Stimulated activated CD4-positive, alpha-beta T cell treated with anti-CD3 and anti-CD28 coated beads, TNF-alpha, amount 100 ng/mL, for 48 hours (primary cell): ENCODE results near the gene CACNA1D.

ENCODE experiments used
- DNase-seq, 3 donors: peaks; one replicate each; pipeline ENCODE4 v3.0.0-alpha.2; 2020; ENCODE audit warnings: low read depth in 3 of 3

CACNA1D gene

DNA sequence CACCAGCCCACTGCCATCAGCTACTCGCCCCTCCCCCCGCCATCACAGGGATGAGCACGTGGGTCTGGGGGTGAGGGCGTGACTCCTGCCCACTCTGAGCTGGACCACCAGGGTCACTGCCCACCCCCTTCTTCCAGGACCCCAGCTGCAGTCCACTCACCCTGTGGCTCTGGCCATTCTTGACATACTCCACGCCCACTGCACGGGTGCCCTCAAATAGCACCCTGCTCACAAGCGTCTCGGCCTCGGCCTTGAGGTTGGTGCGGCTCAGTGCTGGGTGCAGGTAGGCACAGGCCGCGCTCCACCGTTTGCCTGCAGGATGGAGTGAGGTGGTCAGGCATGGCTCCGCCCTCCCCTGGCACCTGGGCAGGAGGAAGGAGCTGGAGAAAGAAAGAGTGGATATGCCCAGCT is 327.9 kb downstream of the CACNA1D start:
- no peak for DNase-seq

DNA sequence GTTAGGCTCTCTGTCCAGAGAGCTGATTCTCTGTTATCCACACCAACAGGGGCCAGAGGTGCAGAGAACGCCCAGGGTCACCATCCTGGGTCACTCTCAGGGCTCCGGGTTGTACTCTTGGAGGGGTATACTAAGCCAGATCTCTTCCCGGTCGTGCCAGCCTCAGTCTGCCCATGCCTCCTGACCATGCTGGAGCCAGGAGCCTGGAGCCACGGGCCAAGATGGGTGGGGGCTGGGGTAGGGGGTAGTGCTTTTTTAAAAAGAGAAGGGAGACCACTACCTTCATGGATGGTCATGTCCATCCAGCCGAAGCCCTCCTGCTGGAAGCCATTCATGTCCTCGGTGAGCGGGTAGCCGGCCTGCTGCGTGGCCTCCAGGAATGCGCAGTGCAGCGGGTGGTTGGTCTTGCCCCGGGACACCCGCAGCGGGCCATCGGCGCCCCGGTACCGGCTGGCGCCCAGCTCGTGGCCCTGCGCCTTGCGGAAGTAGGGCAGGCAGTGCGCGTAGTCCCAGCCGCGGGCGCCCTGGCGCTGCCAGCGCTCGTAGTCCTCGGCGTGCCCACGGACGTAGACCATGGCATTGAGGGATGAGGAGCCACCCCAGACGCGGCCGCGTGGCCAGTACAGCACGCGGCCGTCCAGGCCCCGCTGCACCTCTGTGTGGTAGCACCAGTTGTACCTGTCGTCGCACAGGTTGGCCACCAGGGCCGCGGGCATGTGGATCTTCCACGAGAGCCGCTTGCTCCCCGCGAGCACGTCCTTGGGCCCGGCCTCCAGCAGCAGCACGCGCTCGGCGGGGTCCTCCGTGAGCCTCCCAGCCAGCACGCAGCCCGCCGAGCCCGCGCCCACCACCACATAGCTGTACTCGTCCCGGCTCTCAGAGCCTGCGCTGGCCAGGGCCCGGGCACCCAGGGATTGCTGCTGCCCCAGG is 328.9 kb downstream of the CACNA1D start:
- DNase-seq, result no peak

DNA sequence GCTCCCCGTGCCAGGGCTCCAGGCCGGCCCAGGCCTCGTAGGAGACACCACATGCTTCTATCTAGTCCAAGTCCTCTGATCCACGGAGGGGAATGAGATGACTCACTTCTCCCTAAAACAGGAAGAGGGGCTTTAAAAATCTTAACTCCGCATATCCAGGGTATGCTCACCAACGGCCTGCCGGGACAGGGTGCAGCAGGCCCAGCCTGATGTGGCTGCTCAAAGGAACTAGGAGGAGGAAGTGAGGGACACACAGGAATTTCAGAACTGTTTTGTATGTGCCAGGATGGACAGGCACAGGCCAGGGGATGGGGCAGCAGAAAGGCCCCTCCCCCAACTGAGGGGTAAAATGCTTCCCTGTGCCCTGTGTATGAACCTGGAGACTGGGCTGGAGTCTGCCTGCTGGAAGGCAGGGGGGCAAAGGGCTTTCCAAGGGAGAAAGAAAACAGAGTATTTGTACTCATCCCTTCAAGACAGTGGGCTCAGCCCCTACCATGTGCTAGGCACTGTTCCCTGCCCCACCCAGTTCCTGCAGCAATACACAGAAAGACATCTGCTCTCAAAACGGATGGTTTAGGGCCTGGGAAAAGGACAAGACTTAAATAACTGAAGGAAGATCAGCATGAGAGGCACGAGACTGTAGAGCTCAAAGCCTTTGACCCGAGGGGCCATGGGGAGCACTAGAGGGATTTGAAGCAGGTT is 329.7 kb downstream of the CACNA1D start:
- no peak for DNase-seq

DNA sequence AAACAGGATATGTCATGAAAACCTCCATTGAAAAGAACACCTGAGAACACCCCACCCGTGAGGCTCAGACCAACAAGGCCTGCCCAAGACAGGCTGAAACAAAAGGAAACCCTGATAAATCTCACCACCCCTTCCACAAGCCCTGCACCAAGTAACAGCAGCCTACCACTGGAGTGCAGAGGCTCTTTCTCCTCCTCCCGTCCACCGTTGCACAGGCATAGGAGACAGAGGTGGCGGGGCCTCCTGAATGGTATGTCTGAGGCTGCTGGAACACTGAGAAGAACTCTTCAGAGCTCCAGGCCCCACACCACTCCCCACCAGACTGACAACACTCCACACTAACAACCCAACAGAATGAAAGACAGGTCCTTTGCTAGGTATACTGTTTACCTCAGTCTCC is 330.4 kb downstream of the CACNA1D start:
- no peak for DNase-seq

DNA sequence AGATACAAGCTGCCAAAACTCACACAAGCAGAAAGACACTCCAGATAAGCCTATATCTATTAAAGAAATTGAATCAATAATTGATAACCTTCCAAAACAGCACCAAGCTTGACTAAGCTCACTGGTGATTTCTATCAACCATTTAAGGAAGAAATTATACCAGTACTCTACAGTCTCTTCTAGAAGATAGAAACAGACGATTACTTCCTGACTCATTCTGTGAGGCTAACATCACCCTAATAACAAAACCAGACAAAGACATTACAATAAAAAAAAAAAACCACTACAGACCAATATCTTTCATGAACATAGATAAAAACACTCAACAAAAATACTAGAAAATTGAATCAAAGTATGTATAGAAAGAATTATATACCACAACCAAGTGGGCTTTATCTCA is 331.6 kb downstream of the CACNA1D start:
- no peak for DNase-seq

DNA sequence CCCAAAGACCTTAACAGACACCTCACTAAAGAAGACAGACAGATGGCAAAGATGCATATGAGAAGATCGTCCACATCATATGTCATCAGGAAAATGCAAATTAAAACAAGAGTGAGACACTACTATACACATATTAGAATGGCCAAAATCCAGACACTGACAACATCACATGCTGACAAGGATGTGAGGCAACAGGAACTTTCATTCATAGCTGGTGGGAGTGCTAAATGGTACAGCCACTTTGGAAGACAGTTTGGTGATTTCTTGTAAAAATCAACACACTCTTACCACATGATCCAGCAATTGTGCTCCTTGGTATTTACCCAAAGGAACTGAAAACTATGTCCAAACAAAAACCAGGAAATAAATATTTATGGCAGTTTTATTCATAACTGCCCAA is 334.2 kb downstream of the CACNA1D start:
- no peak for DNase-seq

DNA sequence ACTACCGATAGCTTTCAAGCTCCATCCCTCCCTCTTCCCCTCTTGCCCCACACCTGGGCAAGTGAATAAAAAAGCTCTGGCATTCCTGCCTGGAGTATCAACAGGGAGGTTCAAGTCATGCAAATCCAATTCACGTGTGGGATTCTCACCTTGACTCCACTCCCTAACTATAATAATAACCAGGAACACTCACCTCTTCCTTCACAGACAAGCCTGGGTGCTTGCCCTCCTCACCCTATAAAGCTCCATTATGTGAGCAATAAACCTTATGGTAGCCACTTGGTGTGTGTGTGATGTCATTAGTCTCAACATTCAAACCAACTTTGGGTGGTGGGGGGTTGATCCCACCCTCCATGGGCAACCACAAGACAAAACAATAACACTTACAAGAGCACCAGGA is 335.2 kb downstream of the CACNA1D start:
- no peak for DNase-seq

DNA sequence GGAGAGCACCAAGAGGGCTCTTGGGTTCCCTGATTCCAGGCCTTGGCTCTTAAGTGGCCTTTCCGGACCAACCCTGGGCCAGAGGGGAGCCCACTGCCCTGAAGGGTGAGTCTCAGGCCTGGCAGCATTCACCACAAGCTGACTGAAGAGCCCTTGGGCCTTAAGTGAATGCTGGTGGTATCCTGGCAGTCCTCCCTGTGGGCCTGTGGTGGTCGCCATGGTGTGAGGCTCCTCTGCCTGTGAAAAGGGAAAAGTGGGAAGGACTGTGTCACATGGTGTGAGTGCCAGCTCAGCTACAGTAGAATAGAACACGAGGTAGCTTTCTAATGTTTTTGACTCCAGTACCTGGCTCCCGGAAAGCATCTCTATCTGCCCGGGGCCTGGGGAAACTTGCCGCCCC is 336.5 kb downstream of the CACNA1D start:
- no peak for DNase-seq

DNA sequence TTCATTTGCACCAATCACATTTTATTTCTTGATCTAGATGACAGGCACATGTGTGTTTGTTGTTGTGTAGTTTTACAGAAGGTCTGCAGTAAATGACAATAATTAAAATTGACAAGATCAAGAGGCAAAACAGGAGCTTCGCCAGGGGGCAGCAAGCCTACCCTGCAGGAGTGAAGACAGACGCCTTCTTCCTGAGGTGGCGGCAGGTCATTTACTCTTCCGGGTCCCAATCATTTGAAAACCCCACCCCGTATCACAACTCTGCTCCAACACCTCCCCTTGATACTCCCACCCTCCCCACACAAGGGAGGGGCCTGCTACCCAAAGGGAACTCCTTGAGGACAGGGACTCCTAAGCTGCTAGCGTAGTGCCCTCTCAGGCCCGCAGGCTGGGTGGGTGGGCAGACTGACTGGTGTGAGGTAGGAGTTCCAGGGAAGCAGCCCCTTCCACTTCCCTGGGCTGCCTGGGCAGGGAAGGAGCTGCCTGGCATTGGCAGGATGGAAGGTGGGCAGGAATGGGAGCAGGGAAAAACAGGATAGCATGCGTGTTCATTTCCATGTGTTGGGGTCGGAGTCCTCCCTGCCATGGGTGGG is 338.7 kb downstream of the CACNA1D start:
- no peak for DNase-seq

DNA sequence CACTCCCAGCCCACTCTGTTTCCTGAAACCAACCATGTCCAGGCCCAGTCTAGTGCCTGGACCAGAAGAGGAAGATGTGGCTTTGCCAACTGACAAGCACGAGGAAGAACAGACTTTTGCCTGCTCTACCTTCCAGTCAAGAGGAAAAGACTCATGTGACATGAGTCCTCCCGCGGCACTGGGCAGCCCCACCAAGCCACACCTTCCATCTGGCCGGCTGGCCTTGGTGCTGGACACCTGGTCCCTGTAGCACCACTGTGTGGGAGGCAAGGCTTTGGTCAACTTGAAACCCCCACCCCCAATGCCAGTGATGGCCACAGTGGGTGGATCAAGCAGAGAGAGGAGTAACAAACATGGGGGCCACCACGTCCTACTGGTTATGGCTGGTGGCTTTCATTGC is 339.3 kb downstream of the CACNA1D start:
- DNase-seq, result no peak

DNA sequence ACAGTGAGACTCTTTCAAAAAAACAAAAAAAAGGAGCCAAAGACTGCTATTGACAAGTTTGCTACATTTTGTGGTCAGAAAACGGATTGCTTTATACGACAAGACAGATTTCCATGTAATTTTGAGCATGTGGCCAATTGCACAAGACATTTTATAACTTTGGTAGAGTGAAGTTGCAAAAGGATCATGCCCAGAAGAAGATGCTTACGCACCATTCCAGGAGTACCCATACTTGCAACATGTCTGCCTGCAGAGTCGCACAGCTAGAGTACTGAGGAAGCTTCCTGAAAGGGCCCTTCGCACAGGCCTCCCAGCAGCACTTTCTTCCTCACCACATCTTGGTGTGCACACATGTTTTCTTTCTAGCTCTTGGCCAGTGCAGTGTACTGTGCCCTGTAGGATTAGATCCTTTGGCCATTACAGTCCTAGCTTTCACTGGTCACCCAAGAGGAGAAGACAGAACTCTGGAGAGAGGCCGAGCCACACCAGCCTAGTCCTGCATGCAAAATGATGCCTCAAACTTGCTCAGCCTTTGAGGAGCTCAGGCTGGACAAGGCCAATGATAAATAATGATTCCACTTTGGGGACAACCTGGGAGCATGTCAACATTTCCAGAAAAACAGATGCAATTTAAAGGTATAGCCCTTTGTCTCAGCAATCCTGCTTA is 340.2 kb downstream of the CACNA1D start:
- no peak for DNase-seq

DNA sequence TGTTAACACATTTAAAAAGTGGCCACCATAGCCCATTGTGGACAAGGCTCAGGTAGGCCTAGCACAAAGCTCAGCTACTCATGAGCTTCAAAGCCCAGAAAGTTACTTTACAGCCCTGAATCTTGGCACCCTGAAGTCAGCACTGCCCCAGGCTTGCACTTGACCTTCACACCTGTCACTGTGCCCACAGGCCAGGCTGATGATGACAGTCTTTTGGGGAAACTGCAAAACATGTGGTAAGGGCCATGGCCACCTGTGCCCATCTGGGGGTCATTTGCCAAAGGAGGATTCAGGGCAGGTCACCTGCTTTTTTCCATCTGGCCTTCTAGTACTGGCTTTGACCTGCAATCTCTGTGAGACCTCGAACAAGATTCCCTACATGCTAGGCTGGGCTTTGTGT is 340.8 kb downstream of the CACNA1D start:
- DNase-seq, result no peak

DNA sequence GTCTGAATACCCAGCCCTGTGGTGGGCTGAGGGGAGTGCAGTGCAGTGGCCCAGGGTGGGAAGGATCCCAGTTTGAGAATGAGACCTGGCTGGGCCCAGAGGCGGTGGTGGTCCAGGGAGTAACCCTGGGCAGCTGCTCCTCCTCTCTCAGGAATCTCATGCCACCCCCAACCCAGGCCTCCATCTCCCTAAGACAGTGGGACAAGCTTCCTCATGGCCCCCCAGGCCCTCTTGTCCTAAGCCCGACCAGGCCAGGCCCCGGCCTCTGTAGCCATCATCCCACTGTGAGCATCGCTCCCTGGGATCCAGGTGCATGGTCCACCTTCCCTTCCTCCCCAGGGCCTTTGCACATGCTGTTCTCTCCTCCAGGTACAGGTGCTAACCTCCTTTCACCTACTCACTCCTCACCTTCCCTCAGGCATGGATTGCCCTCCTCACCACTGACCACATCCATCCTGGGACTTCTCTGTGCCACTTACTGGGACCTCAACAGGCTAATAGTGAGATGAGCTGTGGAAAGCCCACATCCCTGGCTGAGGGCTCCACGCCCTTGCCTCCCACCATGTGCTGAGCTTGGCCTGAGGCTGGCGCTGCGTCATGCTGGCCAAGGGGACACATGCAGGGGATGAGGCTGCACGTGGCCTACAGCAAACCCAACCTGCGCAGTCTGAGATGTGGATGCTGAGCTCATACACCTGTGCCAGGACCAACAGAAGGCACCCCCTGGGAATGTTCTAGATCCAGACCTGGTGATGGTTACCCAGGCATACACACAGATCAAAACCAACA is 341.9 kb downstream of the CACNA1D start:
- DNase-seq, result no peak

DNA sequence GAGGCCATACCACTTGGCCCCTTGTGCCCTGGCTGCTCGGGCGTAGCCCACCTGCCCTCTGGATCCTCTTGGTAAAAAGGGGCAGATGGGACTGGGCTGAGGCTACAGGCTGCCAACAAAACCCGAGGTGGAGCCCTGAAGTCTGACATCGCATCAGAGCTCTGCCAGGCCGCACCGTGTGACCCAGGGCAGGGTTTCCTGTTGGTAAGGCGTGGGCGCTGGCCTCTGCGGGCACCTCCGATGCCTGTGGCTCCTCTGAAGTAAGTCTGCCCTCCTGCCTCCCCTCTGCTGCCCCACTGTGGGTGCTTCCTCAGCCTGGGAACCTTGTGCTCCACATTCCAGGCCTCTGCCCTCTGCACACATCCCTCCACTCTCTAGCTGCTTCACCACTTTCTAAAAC is 342.9 kb downstream of the CACNA1D start:
- no peak for DNase-seq

DNA sequence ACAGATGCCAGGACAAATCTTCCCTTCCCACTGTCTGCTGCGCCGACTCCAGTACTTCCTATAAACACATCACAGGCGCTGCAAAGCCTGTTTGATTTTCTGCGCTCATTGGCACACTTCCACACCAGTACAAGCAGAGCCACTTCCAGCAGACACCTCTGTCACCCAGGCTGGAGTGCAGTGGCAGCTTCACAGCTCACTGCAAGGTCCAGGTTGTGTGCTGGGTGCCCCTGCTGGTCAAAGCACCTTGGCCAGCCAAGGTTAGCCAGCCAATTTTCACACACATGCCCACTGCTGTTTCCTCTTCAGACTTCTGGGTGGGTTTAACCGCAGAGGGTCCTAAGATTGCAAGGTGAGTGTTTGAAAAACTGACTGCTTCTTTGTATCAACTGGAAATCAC is 346.9 kb downstream of the CACNA1D start:
- no peak for DNase-seq

DNA sequence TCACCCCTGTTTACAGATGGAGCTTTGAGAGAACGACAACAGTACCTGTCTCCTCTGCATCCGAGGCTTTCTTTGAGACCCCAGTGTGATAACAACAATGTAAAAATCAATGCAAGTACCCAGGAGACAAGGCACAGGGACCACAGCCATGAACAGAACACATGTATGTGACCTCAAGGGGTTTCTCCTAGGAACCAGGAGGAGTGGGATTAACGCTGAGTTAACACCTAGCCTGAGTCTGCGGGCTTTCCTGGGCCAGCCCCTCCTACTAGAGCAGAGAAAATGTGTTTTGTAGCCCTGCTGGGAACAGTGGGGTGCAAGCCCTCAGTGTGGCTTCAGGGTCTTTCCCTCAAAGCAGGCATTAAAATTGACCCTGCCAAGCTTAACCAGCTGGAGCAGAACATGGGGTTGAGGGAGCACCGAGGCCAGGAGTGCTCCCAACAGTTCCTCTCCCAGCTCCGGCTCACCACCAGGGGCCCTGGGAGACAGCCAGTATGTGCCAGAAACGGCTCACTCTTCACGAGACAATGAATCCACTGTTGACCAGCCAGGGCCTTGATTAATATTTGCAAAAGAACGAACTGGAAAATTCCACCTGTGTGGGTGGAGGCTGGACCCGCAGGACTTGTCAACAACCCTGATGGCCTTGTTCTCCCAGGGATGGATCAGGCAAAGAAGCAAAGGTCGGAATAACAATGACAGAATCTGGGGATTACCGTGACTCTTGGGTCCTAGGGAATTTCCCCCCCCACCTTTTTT is 348.2 kb downstream of the CACNA1D start:
- no peak for DNase-seq

DNA sequence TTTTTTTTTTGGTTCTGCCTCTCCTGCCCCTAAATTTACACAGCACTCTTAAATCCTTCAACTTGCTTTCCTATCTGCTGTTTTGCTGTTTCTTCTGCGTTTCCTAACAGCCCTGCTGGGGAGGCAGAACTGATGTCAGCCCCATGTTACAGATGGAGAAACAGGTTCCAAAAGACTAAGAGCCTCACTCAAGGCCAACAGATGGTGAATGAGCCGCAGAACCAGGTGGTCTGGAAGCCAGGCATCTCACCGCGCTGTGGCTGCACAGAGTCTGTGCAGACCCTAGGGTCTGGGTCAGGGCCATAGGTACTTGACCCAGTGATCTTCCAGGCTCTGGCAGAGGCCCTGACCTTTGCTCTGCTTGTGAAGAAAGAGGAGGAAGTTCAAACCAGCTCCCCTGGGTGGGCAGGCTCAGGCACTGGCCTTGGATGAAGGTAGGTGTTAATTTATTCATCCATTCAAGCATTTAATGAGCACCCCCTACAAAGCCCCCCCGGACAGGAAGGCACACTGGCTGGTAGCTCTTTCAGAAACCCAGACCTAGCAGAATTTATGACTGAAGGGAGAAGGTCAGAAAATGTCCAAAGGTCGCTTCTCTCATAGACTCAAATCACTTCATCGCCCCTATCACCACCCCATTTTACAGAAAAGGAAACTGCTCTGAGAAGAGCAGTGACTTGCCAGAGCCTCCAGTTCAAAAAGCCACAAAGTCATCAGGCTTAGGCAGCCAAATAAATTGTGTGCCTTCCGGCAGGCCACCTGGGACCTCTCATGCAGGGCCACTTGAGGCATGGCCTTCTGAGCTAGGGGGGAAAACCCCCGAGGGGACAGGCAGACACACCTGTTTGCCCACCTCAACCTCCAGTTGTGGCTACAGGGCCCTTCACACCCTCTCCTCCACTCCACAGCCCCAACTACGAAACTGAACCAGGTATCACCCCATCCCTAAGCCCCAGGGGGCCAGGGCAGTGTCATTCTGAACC is 349.1 kb downstream of the CACNA1D start:
- DNase-seq, result no peak

DNA sequence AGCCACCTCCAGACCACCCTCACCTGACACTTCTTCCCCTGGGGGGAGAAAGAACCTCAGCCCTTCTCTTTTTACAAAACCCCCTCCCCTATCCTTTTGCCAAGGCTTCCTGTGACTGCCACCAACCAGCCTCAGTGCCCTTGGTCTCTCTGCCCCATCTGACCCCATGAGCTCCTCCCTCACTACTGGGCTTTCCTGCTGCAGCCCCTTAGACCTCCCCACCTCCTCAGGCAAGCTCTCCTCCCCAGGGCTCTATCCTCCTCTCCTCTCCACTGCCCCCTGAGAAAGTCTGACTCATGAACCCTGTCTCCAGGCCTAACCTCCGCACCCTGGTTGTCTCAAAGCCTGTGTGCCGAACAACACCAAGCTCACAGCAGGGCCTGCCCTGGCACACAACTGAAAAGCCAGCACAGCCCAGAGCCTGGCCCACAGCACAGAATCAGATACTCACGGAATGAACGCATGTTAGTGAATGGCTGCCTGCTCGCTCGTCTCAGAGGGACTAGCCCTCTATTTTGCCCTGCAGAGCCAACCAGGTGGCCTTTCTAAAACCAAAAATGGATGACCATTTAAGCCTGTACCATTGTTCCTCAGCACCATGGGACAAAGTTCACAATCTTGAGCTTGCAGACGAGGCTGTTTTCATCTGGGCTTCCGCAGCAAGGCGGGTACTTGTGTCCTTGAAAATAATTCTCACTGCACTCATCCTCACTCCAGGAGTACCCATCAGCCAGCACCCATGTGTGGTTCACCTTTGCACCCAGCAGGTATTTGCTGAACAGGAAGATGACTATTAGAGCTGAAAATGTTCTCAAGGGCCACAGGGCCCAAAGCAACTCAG is 350.1 kb downstream of the CACNA1D start:
- DNase-seq, result no peak
